Heart left ventricle (tissue), 16 donors: Measurements from ENCODE around the gene SOX21. TPM values are rescaled to one million over a fixed set of nuclear protein-coding genes. Genes with fewer than 3 reads are reported as not detected.

Source experiments
- ATAC-seq, 4 donors: fragments of 200-7000 bp; cut with Tn5 transposase; one replicate each; pipeline ENCODE4 v1.9.1; 2020 to 2022; ENCODE audit warnings: moderate library complexity in 4 of 4, mild to moderate bottlenecking in 3 of 4, moderate number of reproducible peaks in 1 of 4
- DNase-seq, 5 donors: peaks; one replicate each; pipeline ENCODE4 v3.0.0-alpha.2; 2020
- H3K27ac ChIP-seq, 12 donors: fragments of 200-600 bp; sonication (generic) in 4 of 12; one replicate each; pipeline versions ENCODE4 v1.5.0 to v1.8.0; 2016 to 2022; ENCODE audit warnings: mild to moderate bottlenecking in 2 of 12
- H3K27me3 ChIP-seq, 9 donors: fragments of 200-600 bp; sonication (generic) in 2 of 9; one replicate each; pipeline versions ENCODE4 v1.5.1 to v1.8.0; 2016 to 2022; ENCODE audit warnings: mild to moderate bottlenecking in 3 of 9
- H3K36me3 ChIP-seq, 9 donors: fragments of 200-600 bp; sonication (generic) in 2 of 9; one replicate each; pipeline versions ENCODE4 v1.5.0 to v1.8.0; 2018 to 2022; ENCODE audit warnings: mild to moderate bottlenecking in 2 of 9
- H3K4me1 ChIP-seq, 12 donors: fragments of 200-600 bp; sonication (generic) in 4 of 12; one replicate each; pipeline versions ENCODE4 v1.5.0 to v1.8.0; 2016 to 2022; ENCODE audit warnings: mild to moderate bottlenecking in 3 of 12
- H3K4me3 ChIP-seq, 12 donors: fragments of 200-600 bp; sonication (generic) in 4 of 12; one replicate each; pipeline versions ENCODE4 v1.5.0 to v1.8.0; 2017 to 2022; ENCODE audit warnings: mild to moderate bottlenecking in 9 of 12, moderate library complexity in 4 of 12
- H3K9me3 ChIP-seq, 12 donors: fragments of 200-600 bp; sonication (generic) in 4 of 12; one replicate each; pipeline versions ENCODE4 v1.5.0 to v1.8.0; 2016 to 2022; ENCODE audit warnings: mild to moderate bottlenecking in 1 of 12
- CTCF ChIP-seq, 12 donors: fragments of 200-600 bp; sonication (generic) in 4 of 12; IDR thresholded peaks; one replicate each; pipeline versions ENCODE4 v1.5.0 to v1.8.0; 2018 to 2022; ENCODE audit warnings: antibody characterized with exemption in 12 of 12, mild to moderate bottlenecking in 5 of 12
- POLR2A ChIP-seq, 2 donors: fragments of 450-650 bp; IDR thresholded peaks; one replicate each; pipeline ENCODE4 v1.6.1; 2017; ENCODE audit warnings: antibody characterized with exemption in 2 of 2, mild to moderate bottlenecking in 2 of 2, moderate library complexity in 2 of 2
- WGBS, 4 donors: extraction: QIAGEN DNeasy Blood & Tissue Kit in 2 of 4; methylation state at CpG; one replicate each; pipeline versions ENCODE4 v1.1.5 to v1.1.7; 2013 to 2018; 5-methylcytosine and 5-hydroxymethylcytosine counted together
- intact Hi-C, 10 donors: fragments of 100-400 bp; cut with DNase I; formaldehyde crosslinking; loops; one replicate each; pipeline versions ENCODE4 v1.11.1 to v1.14.2; 2022
- polyA plus RNA-seq, 2 donors: library from polyadenylated mRNA; stranded (reverse); fragments of 200-250 nt; gene quantifications; one replicate each; pipeline ENCODE4 v1.2.3, GENCODE V29; 2013
- total RNA-seq, 9 donors: library from RNA; depleted of rRNA in 2 of 9; stranded (reverse); fragments of >200 nt in 2 of 9; fragmentation: NEBNext Ultra II Directional in 3 of 9; extraction: Animal tissue kit (Norgen Biotek cat#: 25700) in 3 of 9; gene quantifications; one replicate each; pipeline versions ENCODE4 v1.1.0 to v1.2.4, GENCODE V29; 2016 to 2023
- donor health status: ischemic (EF 13 %, LVEDD 7.1; RV severe dilation, severe dysfunction).
- donor health status: healthy with polysubstance abuse.
- donor health status: DM: no; HTN: yes; CAD: no.
- donor health status: DM: no; HTN: no; CAD: no.
- donor health status: ischemic (EF 25% LVEDD 6.9; RV normal size, moderate dysfunction).
- donor health status: ischemic (EF 25% LVEDD 5.7; RV mildly dilated, moderate dysfunction).
- donor health status: healthy.
- donor health status: DM: yes; HTN: yes; CAD: no.
- donor health status: ischemic (EF 35%, LVEDD 5.7; RV mildly dilated, moderate dysfunction).
- donor health status: nonischemic (EF 11% LVEDD 7.7; RV severe dilation, severe dysfunction).
- donor health status: DM: yes; HTN: yes; CAD: no.
- donor health status: PGD.
- donor health status: ischemic (EF 29% LVEDD 5.4; RV normal size, mild dysfunction).
- donor health status: nonischemic (EF 23%, LVEDD 6.1; RV moderate dilation, normal function).

Gene SOX21
- total and polyA plus RNA-seq, 11 donors: not detected

- TF ChIP-seq CTCF (IDR thresholded peaks at IDR 0.05) (no peak), POLR2A (IDR thresholded peaks at IDR 0.05) (no peak)
- no peaks in the 10 kb centered on the region for H3K4me1 ChIP-seq
- intact Hi-C loops: no loop called here
- no peak overlapping the region for H3K27ac ChIP-seq
- no peak overlapping the region for H3K4me3 ChIP-seq
- H3K36me3 ChIP-seq: no peaks in the 10 kb centered on the region
- peaks cover 0 to 40% (median 0%) of the 10 kb centered on the region in 9 donors for H3K27me3 ChIP-seq
- H3K9me3 ChIP-seq: no peaks in the 10 kb centered on the region
- ATAC-seq: no peak
- WGBS, 4 donors: 58 to 70% (median 65%) methylated on average over 4 of the region's 4 CpGs
- no peak for DNase-seq
Measured at GRCh38 chr13:94692030-94692429, 20.3 kb downstream of the SOX21 start.

GRCh38 chr13:94683409-94683808, 28.9 kb downstream of the SOX21 start:
- intact Hi-C loops: no loop called here
- Histone ChIP-seq H3K27ac (no peak overlapping the region), H3K4me3 (no peak overlapping the region), H3K27me3 (peaks cover 0 to 38% (median 0%) of the 10 kb centered on the region in 9 donors), H3K9me3 (no peaks in the 10 kb centered on the region), H3K4me1 (no peaks in the 10 kb centered on the region), H3K36me3 (no peaks in the 10 kb centered on the region)
- DNase-seq: no peak
- no peak for ATAC-seq
- no peak for TF ChIP-seq POLR2A (IDR thresholded peaks at IDR 0.05)
- 54 to 61% (median 56%) methylated on average over 5 of the region's 5 CpGs for WGBS, 4 donors

DNA sequence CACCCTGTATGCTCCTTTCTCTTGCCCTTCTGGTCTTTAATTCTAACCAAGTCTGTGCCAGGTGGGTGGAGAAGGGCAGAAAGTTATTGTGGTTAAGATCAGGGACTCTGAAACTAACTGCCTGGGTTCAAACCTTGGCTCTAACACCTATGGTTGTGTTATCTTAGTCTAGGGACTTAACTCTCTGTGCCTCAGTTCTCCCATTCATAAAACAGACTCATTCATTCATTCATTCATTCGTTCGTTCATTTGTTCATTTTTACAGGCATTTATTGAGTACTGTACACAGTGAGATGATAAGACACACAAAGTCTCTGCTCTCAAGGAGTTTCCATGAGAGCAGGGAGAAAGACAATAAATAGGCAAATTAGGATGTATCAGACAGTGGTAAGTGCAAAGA, 30.1 kb downstream of the SOX21 start:
- no peak for DNase-seq
- Histone ChIP-seq H3K27me3 (peaks cover 0 to 41% (median 0%) of the 10 kb centered on the region in 9 donors), H3K4me1 (no peaks in the 10 kb centered on the region), H3K27ac (no peak overlapping the region), H3K9me3 (no peaks in the 10 kb centered on the region), H3K36me3 (no peaks in the 10 kb centered on the region), H3K4me3 (no peak overlapping the region)
- 55 to 80% (median 71%) methylated on average over 2 of the region's 2 CpGs for WGBS, 4 donors
- no peak for ATAC-seq
- intact Hi-C loops: no loop called here
- TF ChIP-seq POLR2A (IDR thresholded peaks at IDR 0.05) (no peak), CTCF (IDR thresholded peaks at IDR 0.05) (no peak)

GRCh38 chr13:94679614-94680013, 32.7 kb downstream of the SOX21 start:
- Histone ChIP-seq H3K27me3 (peaks cover 0 to 38% (median 0%) of the 10 kb centered on the region in 9 donors), H3K27ac (no peak overlapping the region), H3K4me3 (no peak overlapping the region), H3K9me3 (no peaks in the 10 kb centered on the region), H3K36me3 (no peaks in the 10 kb centered on the region), H3K4me1 (no peaks in the 10 kb centered on the region)
- no peak for ATAC-seq
- TF ChIP-seq POLR2A (IDR thresholded peaks at IDR 0.05) (no peak), CTCF (IDR thresholded peaks at IDR 0.05) (no peak)
- no peak for DNase-seq
- 74 to 91% (median 83%) methylated on average over 6 of the region's 6 CpGs for WGBS, 4 donors
- intact Hi-C loops: loop anchor here in 6 of 10 donors (5.0 to 10.0 kb wide), 6 partner anchors 473 to 795 kb away; no protein-coding TSS in a partner anchor

DNA sequence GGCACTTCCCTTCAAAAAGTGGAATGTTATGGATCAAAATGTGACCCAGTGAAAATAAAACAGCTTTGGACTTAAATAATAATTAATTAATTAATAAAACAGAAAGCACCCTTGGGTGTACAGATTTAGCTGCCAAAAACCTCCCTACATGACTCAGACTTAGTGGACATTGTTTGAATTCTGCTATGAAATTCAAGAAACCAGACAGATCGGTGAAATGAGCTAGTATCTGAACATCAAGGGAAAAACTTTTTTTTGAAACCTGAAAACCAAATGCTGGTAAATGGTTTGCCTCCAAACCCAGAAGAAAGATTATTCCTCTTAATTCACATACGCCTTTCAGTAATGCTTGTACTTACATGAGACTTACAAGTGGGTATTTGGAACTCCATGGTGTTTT, 33.5 kb downstream of the SOX21 start:
- Histone ChIP-seq H3K4me1 (no peaks in the 10 kb centered on the region), H3K4me3 (no peak overlapping the region), H3K9me3 (no peaks in the 10 kb centered on the region), H3K27me3 (peaks cover 0 to 39% (median 0%) of the 10 kb centered on the region in 9 donors), H3K27ac (no peak overlapping the region), H3K36me3 (no peaks in the 10 kb centered on the region)
- TF ChIP-seq CTCF (IDR thresholded peaks at IDR 0.05) (no peak), POLR2A (IDR thresholded peaks at IDR 0.05) (no peak)
- WGBS, 4 donors: 84 to 92% (median 88%) methylated on average over 2 of the region's 2 CpGs
- DNase-seq (no peak), ATAC-seq (no peak)
- intact Hi-C loops: loop anchor here in 6 of 10 donors (5.0 to 10.0 kb wide), 6 partner anchors 473 to 796 kb away; no protein-coding TSS in a partner anchor
